K562 (cell line): ENCODE data around the gene TMEM72. TPM values are rescaled to one million over a fixed set of nuclear protein-coding genes. Genes with fewer than 3 reads are reported as not detected.

Experiments used
- ARID3A ChIP-seq: IDR thresholded peaks from 2 replicates; pipeline ENCODE4 v1.6.1; 2012; ENCODE audit warnings: low read depth, low read length, improper control_type of control experiment, borderline replicate concordance
- CREB3L1 ChIP-seq: fragments of 450-650 bp; IDR thresholded peaks from 2 replicates; pipeline ENCODE4 v1.6.1; 2014; ENCODE audit warnings: low read depth, mild to moderate bottlenecking, moderate library complexity, borderline replicate concordance
- GABPA ChIP-seq: fragments of 200-800 bp; sonication (Bioruptor generic); conservative IDR thresholded peaks from 2 replicates; pipeline ENCODE4 v1.6.1; 2016; ENCODE audit warnings: low read depth, missing genetic modification characterization, missing compliant biosample characterization
- IFI16 ChIP-seq: fragments of 250-450 bp; sonication (Bioruptor Pico); IDR thresholded peaks from 2 replicates; pipeline ENCODE4 v2.1.2; 2022; ENCODE audit warnings: mild to moderate bottlenecking, inconsistent platforms
- KDM1A ChIP-seq, 2 experiments: fragments of 450-650 bp; IDR thresholded peaks; 2 replicates each; pipeline ENCODE4 v1.6.1; 2016; ENCODE audit warnings: mild to moderate bottlenecking in 2 of 2
- MBD2 ChIP-seq: sonication (generic); IDR thresholded peaks from 2 replicates; pipeline ENCODE4 v1.6.1; 2016; ENCODE audit warnings: low read depth, borderline replicate concordance
- NCOA2 ChIP-seq, 2 experiments: fragments of 450-650 bp; IDR thresholded peaks; 2 replicates each; pipeline ENCODE4 v1.6.1; 2018; ENCODE audit warnings: mild to moderate bottlenecking in 2 of 2, moderate library complexity in 1 of 2; ENCODE audit not compliant: partially characterized antibody in 2 of 2
- POLR2A ChIP-seq: fragments of 450-650 bp; conservative IDR thresholded peaks from 2 replicates; pipeline ENCODE4 v1.6.1; 2016
- POU5F1 ChIP-seq: fragments of 150-350 bp; IDR thresholded peaks from 2 replicates; pipeline ENCODE4 v1.6.1; 2014; ENCODE audit warnings: borderline replicate concordance, low read length, low read depth, mild to moderate bottlenecking; ENCODE audit not compliant: partially characterized antibody
- RFX1 ChIP-seq: fragments of 450-650 bp; IDR thresholded peaks from 2 replicates; pipeline ENCODE4 v1.6.1; 2016; ENCODE audit warnings: mild to moderate bottlenecking, moderate library complexity
- TARDBP ChIP-seq: fragments of 450-650 bp; IDR thresholded peaks from 2 replicates; pipeline ENCODE4 v1.6.1; 2016
- ZBTB2 ChIP-seq: fragments of 450-650 bp; IDR thresholded peaks from 2 replicates; pipeline ENCODE4 v1.6.1; 2016; ENCODE audit warnings: antibody characterized with exemption
- ZBTB7A ChIP-seq: IDR thresholded peaks from 2 replicates; pipeline ENCODE4 v1.6.1; 2011; ENCODE audit warnings: low read depth, mild to moderate bottlenecking, low read length, moderate library complexity, borderline replicate concordance; ENCODE audit not compliant: control insufficient read depth
- ZMIZ1 ChIP-seq, 2 experiments: fragments of 150-350 bp in 1 of 2; IDR thresholded peaks; 2 replicates each; pipeline ENCODE4 v1.6.1; 2012 to 2016; ENCODE audit warnings: low read depth in 2 of 2, low read length in 2 of 2, mild to moderate bottlenecking in 1 of 2, moderate library complexity in 1 of 2
- ZNF707 ChIP-seq: fragments of 250-450 bp; sonication (Bioruptor Pico); conservative IDR thresholded peaks from 2 replicates; pipeline ENCODE4 v1.8.0; 2022; ENCODE audit warnings: inconsistent platforms, mild to moderate bottlenecking, moderate library complexity
- ZNF764 ChIP-seq: fragments of 250-450 bp; sonication (Bioruptor Pico); IDR thresholded peaks from 2 replicates; pipeline ENCODE4 v1.4.0; 2020; ENCODE audit warnings: low read depth, mild to moderate bottlenecking, moderate library complexity
- polyA plus RNA-seq, 8 experiments: library from polyadenylated mRNA; depleted of rRNA in 4 of 8; stranded (reverse) in 5 of 8; unstranded in 3 of 8; fragments of >200 nt; fragmentation: Nextera tagmentation in 2 of 8; fragmentation: Illumina TruSeq in 1 of 8; extraction: Ambion mirVana in 2 of 8; extraction: Trizol in 1 of 8; gene quantifications; 2 replicates each; pipeline versions ENCODE4 v1.2.1 to v1.2.3, GENCODE V29; 2011 to 2014; ENCODE audit warnings: inconsistent platforms in 1 of 8, missing spikeins in 1 of 8
- total RNA-seq, 7 experiments: library from RNA; depleted of rRNA in 6 of 7; stranded (reverse); fragments of >200 nt in 6 of 7; fragmentation: Illumina TruSeq in 2 of 7; extraction: Trizol in 2 of 7; gene quantifications; 2 replicates each; pipeline versions ENCODE4 v1.2.1 to v1.2.3, GENCODE V29; 2011 to 2021; ENCODE audit warnings: low replicate concordance in 1 of 7

The TMEM72 gene
- total and polyA plus RNA-seq, 9 of the 15 experiments (the other 6 are each of a cell fraction or from before 2014, with no cell fraction given) = not detected

GRCh38 chr10:44974628-44975430 is 63.7 kb downstream of the TMEM72 start (continued):
- TF ChIP-seq GABPA (tag) (peak; percentile 57), MBD2 (no peak), NCOA2 (IDR thresholded peaks at IDR 0.05; ENCODE audit: partially characterized antibody in 2 of 2) (no peak), ZNF707 (no peak), KDM1A (IDR thresholded peaks at IDR 0.05) (no peak), POLR2A (peak; percentile 71), TARDBP (no peak), POU5F1 (no peak), ZBTB2 (no peak), RFX1 (no peak), ARID3A (no peak), CREB3L1 (no peak), IFI16 (CRISPR knock-in tag) (no peak), ZBTB7A (peak; percentile 90), ZMIZ1 (IDR thresholded peaks at IDR 0.05; ENCODE audit: low read depth in 2 of 2, low read length in 2 of 2) (0 out of 4 replicates have a peak, but pooled peaks of 1 of the 2 experiments have one; percentile 29), ZNF764 (CRISPR knock-in tag) (no peak)
